Measurements from ENCODE around the gene CCDC183. TPM values are rescaled to one million over a fixed set of nuclear protein-coding genes. Genes with fewer than 3 reads are reported as not detected.
"Not testable (repeated sequence)": the region's sequence is repeated elsewhere in the genome, so short reads cannot be mapped to it uniquely, and the experiment has no call there.

The CCDC183 gene
- total RNA-seq, 1 experiment from 2014 or later, result 1.1 TPM

- Histone ChIP-seq H3K79me2 (ENCODE audit: insufficient read depth, low read length) (no peaks in the 10 kb centered on the region), H3K4me1 (ENCODE audit: insufficient read depth, low read length) (no peaks in the 10 kb centered on the region), H3K23me2 (ENCODE audit: insufficient read length, low read depth, low read length, poor library complexity, severe bottlenecking) (no peaks in the 10 kb centered on the region), H3K18ac (ENCODE audit: insufficient read length, low read depth, low read length) (no peak overlapping the region), H4K8ac (replicated peaks; ENCODE audit: insufficient read length, low read depth, low read length) (no peak overlapping the region), H3K4me2 (ENCODE audit: insufficient read depth, insufficient read length, low read length) (no peak overlapping the region), H2AFZ (ENCODE audit: low read length) (no peak overlapping the region), H3K9ac (ENCODE audit: extremely low read depth, insufficient read length, low read length) (no peak overlapping the region), H3K56ac (ENCODE audit: insufficient read length, low read depth, low read length) (no peak overlapping the region), H4K20me1 (ENCODE audit: control insufficient read depth, insufficient read depth, insufficient read length) (no peaks in the 10 kb centered on the region), H4K5ac (ENCODE audit: insufficient read length, low read depth, low read length) (no peak overlapping the region), H2BK15ac (ENCODE audit: low read depth, low read length) (no peak overlapping the region), H2BK12ac (ENCODE audit: insufficient read length, low read depth, low read length) (no peak overlapping the region), H2AK5ac (ENCODE audit: insufficient read length, low read length) (no peak overlapping the region), H3K14ac (ENCODE audit: insufficient read depth, low read length) (no peak overlapping the region), H2BK20ac (ENCODE audit: low read depth, low read length, poor library complexity, severe bottlenecking) (no peak overlapping the region), H3K79me1 (ENCODE audit: insufficient read depth, low read depth, low read length, poor library complexity, severe bottlenecking) (no peaks in the 10 kb centered on the region), H2BK5ac (ENCODE audit: insufficient read length, low read length) (no peak overlapping the region), H3K27ac (ENCODE audit: insufficient read length, low read depth, low read length) (no peak overlapping the region), H3K9me3 (ENCODE audit: control insufficient read depth, low read depth, low read length) (no peaks in the 10 kb centered on the region), H2BK120ac (ENCODE audit: low read depth, low read length, poor library complexity, severe bottlenecking) (no peak overlapping the region), H3K4ac (ENCODE audit: low read depth, low read length) (no peak overlapping the region), H3K27me3 (ENCODE audit: insufficient read depth, low read length) (no peaks in the 10 kb centered on the region), H4K91ac (ENCODE audit: insufficient read length, low read depth, low read length) (no peak overlapping the region), H3T11ph (ENCODE audit: low read length) (no peak overlapping the region), H3K23ac (ENCODE audit: insufficient read length, low read depth, low read length) (no peak overlapping the region)
- no peak for DNase-seq
- no peak for TF ChIP-seq CTCF (conservative IDR thresholded peaks at IDR 0.05)
- no CpG with 5 or more reads among the region's 9 CpGs for WGBS (ENCODE audit: extremely low coverage, insufficient read length, low lambda C conversion rate)
- no peaks in the 10 kb centered on the region for H3K9me3 Mint-ChIP-seq
- H3K4me3 Mint-ChIP-seq, result no peak overlapping the region
- H3K36me3 Mint-ChIP-seq (ENCODE audit: insufficient read depth in 1 of 3, low read depth in 3 of 3), result peaks cover 11 to 45% (median 44%) of the 10 kb centered on the region in 3 experiments
- no peak overlapping the region for H3K27ac Mint-ChIP-seq
- H3K27me3 Mint-ChIP-seq (ENCODE audit: low read depth), result peaks cover 1% of the 10 kb centered on the region; the same call in 1 of the 2 replicates
- no peaks in the 10 kb centered on the region for H3K4me1 Mint-ChIP-seq
Measured at GRCh38 chr9:136832581-136832980, 36.4 kb downstream of the CCDC183 start.

GRCh38 chr9:136833381-136834048 is 37.4 kb downstream of the CCDC183 start:
- H2AFZ ChIP-seq (ENCODE audit: low read length); H3K27ac ChIP-seq (ENCODE audit: insufficient read length, low read depth, low read length); H3K9me3 ChIP-seq (ENCODE audit: control insufficient read depth, low read depth, low read length); H3K18ac ChIP-seq (ENCODE audit: insufficient read length, low read depth, low read length); H3T11ph ChIP-seq (ENCODE audit: low read length); H3K4me2 ChIP-seq (ENCODE audit: insufficient read depth, insufficient read length, low read length); H4K91ac ChIP-seq (ENCODE audit: insufficient read length, low read depth, low read length); H2BK120ac ChIP-seq (ENCODE audit: low read depth, low read length, poor library complexity, severe bottlenecking); H3K56ac ChIP-seq (ENCODE audit: insufficient read length, low read depth, low read length); H3K79me2 ChIP-seq (ENCODE audit: insufficient read depth, low read length); H4K5ac ChIP-seq (ENCODE audit: insufficient read length, low read depth, low read length); H2BK20ac ChIP-seq (ENCODE audit: low read depth, low read length, poor library complexity, severe bottlenecking); H3K79me1 ChIP-seq (ENCODE audit: insufficient read depth, low read depth, low read length, poor library complexity, severe bottlenecking); H2BK5ac ChIP-seq (ENCODE audit: insufficient read length, low read length); H3K27me3 Mint-ChIP-seq (ENCODE audit: low read depth); H3K9ac ChIP-seq (ENCODE audit: extremely low read depth, insufficient read length, low read length); H4K8ac ChIP-seq (replicated peaks; ENCODE audit: insufficient read length, low read depth, low read length); H3K23me2 ChIP-seq (ENCODE audit: insufficient read length, low read depth, low read length, poor library complexity, severe bottlenecking); H3K4me1 ChIP-seq (ENCODE audit: insufficient read depth, low read length); H3K27me3 ChIP-seq (ENCODE audit: insufficient read depth, low read length); H4K20me1 ChIP-seq (ENCODE audit: control insufficient read depth, insufficient read depth, insufficient read length); H3K23ac ChIP-seq (ENCODE audit: insufficient read length, low read depth, low read length); H3K14ac ChIP-seq (ENCODE audit: insufficient read depth, low read length); H3K4ac ChIP-seq (ENCODE audit: low read depth, low read length); H3K9me3 Mint-ChIP-seq; H2BK15ac ChIP-seq (ENCODE audit: low read depth, low read length); H2BK12ac ChIP-seq (ENCODE audit: insufficient read length, low read depth, low read length); H3K4me1 Mint-ChIP-seq; H2AK5ac ChIP-seq (ENCODE audit: insufficient read length, low read length); H3K4me3 Mint-ChIP-seq; DNase-seq: not testable (repeated sequence)
- WGBS (ENCODE audit: extremely low coverage, insufficient read length, low lambda C conversion rate), result no CpG with 5 or more reads among the region's 16 CpGs
- Mint-ChIP-seq H3K36me3 (ENCODE audit: insufficient read depth in 1 of 3, low read depth in 3 of 3) (peaks cover 10 to 46% (median 45%) of the 10 kb centered on the region in 3 experiments), H3K27ac (peak overlapping the region in 1 of 3 experiments; percentile 42; a peak in 1 of 7 replicates)
